HepG2 (cell line): ENCODE data around the gene CXCR5. TPM values are rescaled to one million over a fixed set of nuclear protein-coding genes. Genes with fewer than 3 reads are reported as not detected.

Experiments
- ATF6 ChIP-seq: sonication (generic); formaldehyde crosslinking; conservative IDR thresholded peaks from 2 replicates; pipeline ENCODE4 v1.4.0; 2020; ENCODE audit warnings: missing genetic modification reagents
- EHMT2 ChIP-seq: fragments of 200-600 bp; sonication (generic); IDR thresholded peaks from 2 replicates; pipeline ENCODE4 v1.7.0; 2017; ENCODE audit warnings: antibody characterized with exemption, low read depth, low read length, borderline replicate concordance
- HNRNPLL ChIP-seq: fragments of 200-400 bp; formaldehyde crosslinking; IDR thresholded peaks from 2 replicates; pipeline ENCODE4 v1.6.1; 2017; ENCODE audit warnings: mild to moderate bottlenecking, low read depth, low read length; ENCODE audit not compliant: poor library complexity, severe bottlenecking
- MED1 ChIP-seq: sonication (generic); formaldehyde crosslinking; IDR thresholded peaks from 2 replicates; pipeline ENCODE4 v1.4.0; 2020; ENCODE audit warnings: missing genetic modification reagents
- MXI1 ChIP-seq: IDR thresholded peaks from 3 replicates; pipeline ENCODE4 v1.6.1; 2012; ENCODE audit warnings: low read depth, low read length, inconsistent platforms, borderline replicate concordance
- NAIF1 ChIP-seq: sonication (generic); formaldehyde crosslinking; IDR thresholded peaks from 2 replicates; pipeline ENCODE4 v1.5.0; 2020; ENCODE audit warnings: mild to moderate bottlenecking, missing genetic modification reagents, borderline replicate concordance
- ONECUT2 ChIP-seq: sonication (generic); formaldehyde crosslinking; IDR thresholded peaks from 2 replicates; pipeline ENCODE4 v1.4.0; 2020; ENCODE audit warnings: missing genetic modification reagents
- PHF8 ChIP-seq: sonication (generic); formaldehyde crosslinking; IDR thresholded peaks from 2 replicates; pipeline ENCODE4 v1.5.0; 2020; ENCODE audit warnings: missing genetic modification reagents
- PLSCR1 ChIP-seq: sonication (generic); formaldehyde crosslinking; IDR thresholded peaks from 2 replicates; pipeline ENCODE4 v1.5.0; 2020; ENCODE audit warnings: missing genetic modification reagents, mild to moderate bottlenecking, borderline replicate concordance
- POLR2A ChIP-seq, 2 experiments: IDR thresholded peaks; 2 replicates each; pipeline ENCODE4 v1.6.1; 2011; ENCODE audit warnings: low read depth in 2 of 2, low read length in 2 of 2, mild to moderate bottlenecking in 1 of 2, moderate library complexity in 1 of 2; ENCODE audit not compliant: insufficient read depth in 1 of 2
- RARA ChIP-seq: IDR thresholded peaks from 2 replicates; pipeline ENCODE4 v1.6.1; 2016; ENCODE audit warnings: missing genetic modification reagents, missing compliant biosample characterization
- RORA ChIP-seq: sonication (generic); formaldehyde crosslinking; IDR thresholded peaks from 2 replicates; pipeline ENCODE4 v1.5.0; 2020; ENCODE audit warnings: mild to moderate bottlenecking, missing genetic modification reagents, moderate library complexity
- ZBTB20 ChIP-seq: sonication (generic); formaldehyde crosslinking; IDR thresholded peaks from 2 replicates; pipeline ENCODE4 v1.8.1; 2023; ENCODE audit warnings: missing genetic modification reagents, low read depth, mild to moderate bottlenecking, borderline replicate concordance
- ZFP36L1 ChIP-seq: sonication (generic); formaldehyde crosslinking; IDR thresholded peaks from 2 replicates; pipeline ENCODE4 v1.8.0; 2022; ENCODE audit warnings: mild to moderate bottlenecking, missing genetic modification reagents, moderate library complexity
- ZFYVE20 ChIP-seq: sonication (generic); formaldehyde crosslinking; IDR thresholded peaks from 2 replicates; pipeline ENCODE4 v1.8.0; 2023; ENCODE audit warnings: low read depth, mild to moderate bottlenecking, moderate library complexity, missing genetic modification reagents, borderline replicate concordance
- ZKSCAN8 ChIP-seq: IDR thresholded peaks from 2 replicates; pipeline ENCODE4 v1.6.1; 2016; ENCODE audit warnings: borderline replicate concordance, missing genetic modification reagents, missing compliant biosample characterization
- ZNF232 ChIP-seq: sonication (generic); formaldehyde crosslinking; IDR thresholded peaks from 2 replicates; pipeline ENCODE4 v1.4.0; 2020; ENCODE audit warnings: missing genetic modification reagents, borderline replicate concordance
- ZNF354B ChIP-seq: sonication (generic); formaldehyde crosslinking; IDR thresholded peaks from 2 replicates; pipeline ENCODE4 v1.8.0; 2022; ENCODE audit warnings: mild to moderate bottlenecking, missing genetic modification reagents
- ZSCAN12 ChIP-seq: sonication (generic); formaldehyde crosslinking; IDR thresholded peaks from 2 replicates; pipeline ENCODE4 v1.9.0; 2021; ENCODE audit warnings: mild to moderate bottlenecking, missing genetic modification reagents
- polyA plus RNA-seq, 8 experiments: library from polyadenylated mRNA; depleted of rRNA in 3 of 8; stranded (reverse) in 7 of 8; unstranded in 1 of 8; fragments of >200 nt; fragmentation: Illumina TruSeq in 4 of 8; extraction: Trizol in 4 of 8; gene quantifications; 2 replicates each; pipeline versions ENCODE4 v1.2.1 to v1.2.3, GENCODE V29; 2011 to 2016; ENCODE audit warnings: low read depth in 4 of 8, missing spikeins in 1 of 8, mixed read lengths in 1 of 8; ENCODE audit not compliant: insufficient read depth in 1 of 8
- total RNA-seq, 5 experiments: library from RNA; depleted of rRNA; stranded (reverse); fragments of >200 nt; fragmentation: Illumina TruSeq; extraction: Trizol; gene quantifications; 2 replicates each; pipeline ENCODE4 v1.2.3, GENCODE V29; 2016; ENCODE audit warnings: low read depth in 1 of 5
- TF ChIP-seq, protein P1 (sequence below): sonication (generic); formaldehyde crosslinking; IDR thresholded peaks from 2 replicates; pipeline ENCODE4 v1.4.0; 2020; ENCODE audit warnings: missing genetic modification reagents

Gene CXCR5
- total and polyA plus RNA-seq, 2 of the 13 experiments (the other 11 are each of a cell fraction or from before 2014, with no cell fraction given), result not detected

- TF ChIP-seq POLR2A (IDR thresholded peaks at IDR 0.05; ENCODE audit: insufficient read depth in 1 of 2, low read depth in 2 of 2, low read length in 2 of 2) (peak in 1 of 2 experiments; percentile 55; a peak in 2 of 4 replicates), RORA (no peak), MED1 (CRISPR knock-in tag) (0 out of 2 replicates have a peak, but pooled peaks have one; percentile 14), ZFP36L1 (CRISPR knock-in tag) (no peak), NAIF1 (CRISPR knock-in tag) (0 out of 2 replicates have a peak, but pooled peaks have one; percentile 23), ZBTB20 (no peak), ZFYVE20 (no peak), PHF8 (CRISPR knock-in tag) (peak; percentile 17), ZNF232 (CRISPR knock-in tag) (no peak), ATF6 (no peak), ZNF354B (CRISPR knock-in tag) (no peak), ZKSCAN8 (CRISPR knock-in tag) (peak; percentile 67; the same call in 1 of the 2 replicates), MXI1 (no peak), RARA (CRISPR knock-in tag) (peak; percentile 85), ONECUT2 (CRISPR knock-in tag) (no peak), EHMT2 (no peak), HNRNPLL (no peak), PLSCR1 (CRISPR knock-in tag) (no peak), ZSCAN12 (no peak)
- TF ChIP-seq, protein P1, sequence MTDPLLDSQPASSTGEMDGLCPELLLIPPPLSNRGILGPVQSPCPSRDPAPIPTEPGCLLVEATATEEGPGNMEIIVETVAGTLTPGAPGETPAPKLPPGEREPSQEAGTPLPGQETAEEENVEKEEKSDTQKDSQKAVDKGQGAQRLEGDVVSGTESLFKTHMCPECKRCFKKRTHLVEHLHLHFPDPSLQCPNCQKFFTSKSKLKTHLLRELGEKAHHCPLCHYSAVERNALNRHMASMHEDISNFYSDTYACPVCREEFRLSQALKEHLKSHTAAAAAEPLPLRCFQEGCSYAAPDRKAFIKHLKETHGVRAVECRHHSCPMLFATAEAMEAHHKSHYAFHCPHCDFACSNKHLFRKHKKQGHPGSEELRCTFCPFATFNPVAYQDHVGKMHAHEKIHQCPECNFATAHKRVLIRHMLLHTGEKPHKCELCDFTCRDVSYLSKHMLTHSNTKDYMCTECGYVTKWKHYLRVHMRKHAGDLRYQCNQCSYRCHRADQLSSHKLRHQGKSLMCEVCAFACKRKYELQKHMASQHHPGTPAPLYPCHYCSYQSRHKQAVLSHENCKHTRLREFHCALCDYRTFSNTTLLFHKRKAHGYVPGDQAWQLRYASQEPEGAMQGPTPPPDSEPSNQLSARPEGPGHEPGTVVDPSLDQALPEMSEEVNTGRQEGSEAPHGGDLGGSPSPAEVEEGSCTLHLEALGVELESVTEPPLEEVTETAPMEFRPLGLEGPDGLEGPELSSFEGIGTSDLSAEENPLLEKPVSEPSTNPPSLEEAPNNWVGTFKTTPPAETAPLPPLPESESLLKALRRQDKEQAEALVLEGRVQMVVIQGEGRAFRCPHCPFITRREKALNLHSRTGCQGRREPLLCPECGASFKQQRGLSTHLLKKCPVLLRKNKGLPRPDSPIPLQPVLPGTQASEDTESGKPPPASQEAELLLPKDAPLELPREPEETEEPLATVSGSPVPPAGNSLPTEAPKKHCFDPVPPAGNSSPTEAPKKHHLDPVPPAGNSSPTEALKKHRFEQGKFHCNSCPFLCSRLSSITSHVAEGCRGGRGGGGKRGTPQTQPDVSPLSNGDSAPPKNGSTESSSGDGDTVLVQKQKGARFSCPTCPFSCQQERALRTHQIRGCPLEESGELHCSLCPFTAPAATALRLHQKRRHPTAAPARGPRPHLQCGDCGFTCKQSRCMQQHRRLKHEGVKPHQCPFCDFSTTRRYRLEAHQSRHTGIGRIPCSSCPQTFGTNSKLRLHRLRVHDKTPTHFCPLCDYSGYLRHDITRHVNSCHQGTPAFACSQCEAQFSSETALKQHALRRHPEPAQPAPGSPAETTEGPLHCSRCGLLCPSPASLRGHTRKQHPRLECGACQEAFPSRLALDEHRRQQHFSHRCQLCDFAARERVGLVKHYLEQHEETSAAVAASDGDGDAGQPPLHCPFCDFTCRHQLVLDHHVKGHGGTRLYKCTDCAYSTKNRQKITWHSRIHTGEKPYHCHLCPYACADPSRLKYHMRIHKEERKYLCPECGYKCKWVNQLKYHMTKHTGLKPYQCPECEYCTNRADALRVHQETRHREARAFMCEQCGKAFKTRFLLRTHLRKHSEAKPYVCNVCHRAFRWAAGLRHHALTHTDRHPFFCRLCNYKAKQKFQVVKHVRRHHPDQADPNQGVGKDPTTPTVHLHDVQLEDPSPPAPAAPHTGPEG, result no peak
Measured at GRCh38 chr11:118921121-118921928, 37.6 kb downstream of the CXCR5 start (continued).
